ENCODE measurements around the gene ZDHHC9.

Gene ZDHHC9

GRCh38 chrX:129818123-129818522, 25.6 kb downstream of the ZDHHC9 start:
- DNase-seq = no peak

GRCh38 chrX:129813662-129814368, 29.9 kb downstream of the ZDHHC9 start:
- no peak for DNase-seq

GRCh38 chrX:129808829-129809796, 34.6 kb downstream of the ZDHHC9 start:
- no peak for DNase-seq

- DNase-seq = no peak
Observed at GRCh38 chrX:129808158-129808828, 35.4 kb downstream of the ZDHHC9 start.

GRCh38 chrX:129804806-129805205, 38.9 kb downstream of the ZDHHC9 start:
- no peak for DNase-seq

- no peak for DNase-seq
Observed at GRCh38 chrX:129802863-129803262, 40.8 kb downstream of the ZDHHC9 start.

DNA sequence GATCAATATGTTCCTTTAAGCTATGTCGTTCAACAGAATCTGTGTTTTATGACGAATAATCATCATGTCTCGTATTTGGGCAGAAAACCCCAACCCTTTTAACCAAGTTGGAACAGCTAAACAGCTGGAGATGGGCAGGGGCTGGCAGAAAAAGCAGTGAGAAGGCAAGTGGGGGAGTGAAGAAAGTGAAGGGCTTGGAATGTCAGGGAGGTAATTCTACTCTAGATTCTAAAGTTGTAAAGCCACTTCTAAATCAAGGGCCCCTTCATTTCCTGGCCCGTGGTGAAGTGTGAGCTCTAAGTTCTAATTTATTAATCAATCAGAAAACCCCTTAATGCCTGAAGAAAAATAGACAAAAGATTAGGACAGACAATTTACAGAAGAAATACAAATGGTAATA, 43.5 kb downstream of the ZDHHC9 start:
- no peak for DNase-seq

DNA sequence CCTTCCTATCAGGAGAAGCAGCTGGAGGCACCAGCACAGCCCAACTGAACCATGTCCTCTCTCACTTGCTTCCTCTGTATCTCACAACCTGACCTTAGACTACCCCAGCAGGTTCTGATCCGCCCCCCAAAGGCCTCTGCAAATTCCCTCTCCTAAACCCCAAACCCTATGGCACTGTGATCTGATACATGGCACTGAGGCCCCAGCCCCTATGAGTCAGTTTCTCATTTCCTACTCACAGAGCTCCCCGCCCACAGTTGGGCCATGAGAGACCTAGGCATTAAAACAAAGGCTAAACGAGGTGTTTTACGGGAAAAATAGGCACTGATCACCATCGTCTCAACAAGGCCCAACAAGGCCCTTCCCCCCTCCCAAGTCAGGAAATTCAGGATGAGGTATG, 44.8 kb downstream of the ZDHHC9 start:
- DNase-seq = no peak

- DNase-seq = no peak
Observed at GRCh38 chrX:129798456-129798855, 45.2 kb downstream of the ZDHHC9 start.

GRCh38 chrX:129797251-129797906, 46.3 kb downstream of the ZDHHC9 start:
- DNase-seq = no peak

- DNase-seq = no peak
Observed at GRCh38 chrX:129795584-129795983, 48.1 kb downstream of the ZDHHC9 start.

DNA sequence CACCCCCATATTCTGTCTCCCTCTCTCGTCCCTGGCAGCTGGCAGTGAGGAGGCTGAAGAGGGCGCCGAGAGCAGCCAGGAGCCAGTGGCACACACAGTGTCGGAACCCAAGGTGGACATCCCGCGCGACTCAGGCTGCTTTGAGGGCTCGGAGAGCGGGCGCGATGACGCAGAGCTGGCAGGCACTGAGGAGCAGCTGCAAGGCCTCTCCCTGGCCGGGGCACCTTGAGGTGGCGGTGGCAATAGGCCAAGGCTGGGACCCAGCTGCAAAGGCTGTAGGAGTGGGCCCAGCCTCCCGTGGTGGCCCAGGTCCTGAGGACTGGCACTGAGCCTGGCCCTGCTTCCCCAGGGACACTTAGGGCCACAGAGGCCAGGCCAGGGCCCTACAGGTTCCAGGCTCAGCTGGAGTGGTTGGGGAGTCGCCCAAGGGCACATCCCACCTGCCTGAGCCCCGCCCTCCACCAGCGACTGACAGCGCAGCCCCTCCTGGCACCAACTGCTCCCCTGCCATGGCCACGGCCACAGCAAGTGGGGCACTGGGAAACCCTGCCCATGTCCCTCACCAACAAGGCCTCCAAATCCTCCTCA, 50.0 kb downstream of the ZDHHC9 start:
- DNase-seq = no peak

DNA sequence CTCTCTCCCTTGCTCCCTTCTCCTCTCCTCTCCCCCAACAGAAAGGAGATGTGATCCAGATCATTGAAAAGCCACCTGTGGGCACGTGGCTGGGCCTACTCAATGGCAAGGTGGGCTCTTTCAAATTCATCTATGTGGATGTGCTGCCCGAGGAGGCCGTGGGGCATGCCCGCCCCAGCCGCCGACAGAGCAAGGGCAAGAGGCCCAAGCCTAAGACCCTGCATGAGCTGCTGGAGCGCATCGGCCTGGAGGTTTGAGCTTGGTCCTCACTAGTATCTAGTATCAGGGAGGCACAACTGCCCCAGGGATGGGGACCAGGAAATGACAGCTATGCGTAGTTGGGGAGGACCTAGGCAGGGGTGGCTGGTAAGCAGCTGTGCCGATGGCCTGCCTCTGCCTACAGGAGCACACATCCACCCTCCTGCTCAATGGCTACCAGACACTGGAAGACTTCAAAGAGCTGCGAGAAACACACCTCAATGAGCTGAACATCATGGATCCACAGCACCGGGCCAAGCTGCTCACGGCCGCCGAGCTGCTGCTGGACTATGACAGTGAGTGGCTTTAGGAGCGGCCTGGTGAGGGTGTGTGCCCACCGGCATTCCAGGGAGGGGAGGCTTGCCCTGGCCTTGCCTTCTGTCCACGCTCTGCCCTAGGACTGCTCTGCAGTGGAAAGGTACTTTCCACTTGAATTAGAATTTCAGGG, 50.9 kb downstream of the ZDHHC9 start:
- no peak for DNase-seq

- no peak for DNase-seq
Observed at GRCh38 chrX:129791961-129792570, 51.6 kb downstream of the ZDHHC9 start.

GRCh38 chrX:129791336-129791735, 52.4 kb downstream of the ZDHHC9 start:
- DNase-seq = no peak

DNA sequence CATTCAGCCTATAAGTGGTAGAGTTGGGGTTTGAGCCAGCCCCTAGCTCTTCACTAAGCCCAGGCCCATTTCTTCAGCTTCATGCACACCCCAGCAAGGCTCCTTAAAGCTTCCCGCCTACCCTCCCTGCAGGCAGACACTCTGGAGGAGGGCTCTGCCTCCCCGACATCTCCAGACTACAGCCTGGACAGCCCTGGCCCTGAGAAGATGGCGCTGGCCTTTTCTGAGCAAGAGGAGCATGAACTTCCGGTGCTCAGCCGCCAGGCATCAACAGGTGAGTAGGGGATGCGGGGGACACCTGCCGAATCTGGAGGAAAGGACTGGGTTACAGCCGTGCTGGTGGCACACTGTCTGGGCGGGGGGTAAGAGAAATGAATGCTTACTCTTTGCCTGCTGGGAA, 52.9 kb downstream of the ZDHHC9 start:
- no peak for DNase-seq

- no peak for DNase-seq
Observed at GRCh38 chrX:129790146-129790545, 53.5 kb downstream of the ZDHHC9 start.

DNA sequence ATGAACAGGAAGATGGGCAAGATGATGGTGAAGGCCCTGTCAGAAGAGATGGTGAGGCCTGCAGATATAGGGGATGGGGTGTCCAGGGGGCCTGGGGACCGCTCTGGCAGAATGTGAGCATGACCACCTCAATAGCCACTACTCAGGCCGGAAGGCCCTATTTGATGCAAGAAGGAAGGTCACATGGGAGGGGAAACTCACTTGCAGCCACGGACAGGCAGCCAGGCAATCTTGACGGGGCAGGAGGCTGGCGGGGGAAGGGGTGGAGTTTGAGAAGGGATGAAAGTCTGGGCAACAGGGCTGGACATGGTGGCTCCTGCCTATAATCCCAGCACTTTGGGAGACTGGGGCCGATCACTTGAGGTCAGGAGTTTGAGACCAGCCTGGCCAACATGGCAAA, 55.2 kb downstream of the ZDHHC9 start:
- no peak for DNase-seq

- DNase-seq = no peak
Observed at GRCh38 chrX:129787336-129788055, 56.2 kb downstream of the ZDHHC9 start.

GRCh38 chrX:129786210-129786651, 57.5 kb downstream of the ZDHHC9 start:
- DNase-seq = no peak
